ENCODE measurements around the gene NDST4. TPM values are rescaled to one million over a fixed set of nuclear protein-coding genes. Genes with fewer than 3 reads are reported as not detected.

The NDST4 gene
- total RNA-seq, 3 donors from 2014 or later (not counting 1 experiment from before 2014, with no cell fraction given), result not detected

DNA sequence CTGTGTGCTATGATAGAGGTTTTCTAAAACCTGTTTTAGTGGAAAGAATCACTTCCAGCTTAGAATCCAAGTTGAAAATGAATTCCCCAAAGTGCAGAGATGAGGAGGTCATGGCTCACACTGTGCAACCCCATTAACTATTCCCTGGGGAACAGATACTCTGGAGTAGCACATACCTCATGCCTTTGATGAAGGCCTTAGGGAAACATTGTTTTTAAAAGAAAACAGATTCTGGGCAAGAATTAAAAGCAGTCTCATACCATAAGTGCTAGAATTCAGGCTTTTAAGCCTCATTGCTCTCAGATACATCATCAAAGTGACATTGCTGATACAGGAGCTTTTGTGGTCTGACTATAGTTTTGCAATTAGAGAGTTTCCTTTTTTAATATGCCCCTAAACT lies 115.1 kb downstream of the NDST4 start:
- H3K4me1 Mint-ChIP-seq, result no peaks in the 10 kb centered on the region
- no peaks in the 10 kb centered on the region for H3K27me3 ChIP-seq (ENCODE audit: control insufficient read depth, insufficient read depth, low read length)
- intact Hi-C loops (cut with micrococcal nuclease), result no loop called here

DNA sequence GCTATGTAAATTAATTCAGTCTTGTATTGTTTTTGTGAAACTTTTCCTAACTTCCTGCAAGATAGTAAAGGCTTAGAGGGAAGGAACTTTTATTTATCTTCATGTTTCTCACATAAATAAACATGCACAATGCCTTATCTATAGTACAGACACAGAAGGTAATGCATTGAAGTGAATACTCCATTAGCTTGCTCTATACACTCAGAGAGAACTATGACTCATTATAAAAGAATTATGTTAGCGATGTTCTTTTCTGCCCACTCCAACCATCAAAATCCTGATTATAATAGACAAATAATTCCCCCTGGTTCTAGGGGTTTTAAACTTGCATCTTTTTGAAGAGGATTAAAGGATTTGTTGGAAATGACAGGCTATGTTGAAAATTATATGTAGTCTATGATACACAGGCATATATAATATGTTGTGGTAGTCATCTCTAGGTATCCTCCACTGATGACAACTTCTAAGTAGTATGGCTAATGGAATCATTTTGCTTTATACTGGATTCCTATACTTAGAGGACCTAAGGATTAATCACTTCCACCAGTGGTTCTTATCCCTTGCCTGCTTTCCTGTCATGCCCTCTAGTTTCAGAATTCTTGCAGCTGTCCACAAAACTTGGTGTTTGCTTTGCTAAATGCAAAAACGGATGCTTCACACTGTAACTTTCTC lies 115.7 kb downstream of the NDST4 start:
- TF ChIP-seq, protein P1, sequence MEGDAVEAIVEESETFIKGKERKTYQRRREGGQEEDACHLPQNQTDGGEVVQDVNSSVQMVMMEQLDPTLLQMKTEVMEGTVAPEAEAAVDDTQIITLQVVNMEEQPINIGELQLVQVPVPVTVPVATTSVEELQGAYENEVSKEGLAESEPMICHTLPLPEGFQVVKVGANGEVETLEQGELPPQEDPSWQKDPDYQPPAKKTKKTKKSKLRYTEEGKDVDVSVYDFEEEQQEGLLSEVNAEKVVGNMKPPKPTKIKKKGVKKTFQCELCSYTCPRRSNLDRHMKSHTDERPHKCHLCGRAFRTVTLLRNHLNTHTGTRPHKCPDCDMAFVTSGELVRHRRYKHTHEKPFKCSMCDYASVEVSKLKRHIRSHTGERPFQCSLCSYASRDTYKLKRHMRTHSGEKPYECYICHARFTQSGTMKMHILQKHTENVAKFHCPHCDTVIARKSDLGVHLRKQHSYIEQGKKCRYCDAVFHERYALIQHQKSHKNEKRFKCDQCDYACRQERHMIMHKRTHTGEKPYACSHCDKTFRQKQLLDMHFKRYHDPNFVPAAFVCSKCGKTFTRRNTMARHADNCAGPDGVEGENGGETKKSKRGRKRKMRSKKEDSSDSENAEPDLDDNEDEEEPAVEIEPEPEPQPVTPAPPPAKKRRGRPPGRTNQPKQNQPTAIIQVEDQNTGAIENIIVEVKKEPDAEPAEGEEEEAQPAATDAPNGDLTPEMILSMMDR (IDR thresholded peaks at IDR 0.05), result no peak
- Histone ChIP-seq H3K27ac (ENCODE audit: low read length) (no peak overlapping the region), H3K36me3 (ENCODE audit: control insufficient read depth, insufficient read depth, low read length) (no peaks in the 10 kb centered on the region), H3K4me1 (ENCODE audit: control insufficient read depth, insufficient read depth, low read length) (no peaks in the 10 kb centered on the region), H3K4me3 (ENCODE audit: low read length) (no peak overlapping the region), H3K9me3 (ENCODE audit: control insufficient read depth, insufficient read depth, low read length) (no peaks in the 10 kb centered on the region), H3K27me3 (ENCODE audit: control insufficient read depth, insufficient read depth, low read length) (no peaks in the 10 kb centered on the region)
- Mint-ChIP-seq H3K27me3 (ENCODE audit: low read depth in 2 of 2) (no peaks in the 10 kb centered on the region), H3K4me3 (no peak overlapping the region), H3K27ac (no peak overlapping the region), H3K9me3 (peaks cover 0 to 2% of the 10 kb centered on the region in 2 donors), H3K4me1 (no peaks in the 10 kb centered on the region), H3K36me3 (no peaks in the 10 kb centered on the region)
- 44% methylated on average over 1 of the region's 2 CpGs for WGBS (ENCODE audit: insufficient coverage)
- intact Hi-C loops (cut with micrococcal nuclease), result no loop called here
- DNase-seq, result no peak
- ATAC-seq, result no peak

More for the DNA sequence above, 115.1 kb downstream of the NDST4 start:
- DNase-seq (no peak), ATAC-seq (no peak)
- H3K9me3 ChIP-seq (ENCODE audit: control insufficient read depth, insufficient read depth, low read length), result no peaks in the 10 kb centered on the region
- Mint-ChIP-seq H3K27me3 (ENCODE audit: low read depth in 2 of 2) (no peaks in the 10 kb centered on the region), H3K27ac (no peak overlapping the region), H3K9me3 (peaks cover 0 to 2% of the 10 kb centered on the region in 2 donors), H3K4me3 (no peak overlapping the region), H3K36me3 (no peaks in the 10 kb centered on the region)
- H3K4me3 ChIP-seq (ENCODE audit: low read length), result no peak overlapping the region
- H3K27ac ChIP-seq (ENCODE audit: low read length), result no peak overlapping the region
- TF ChIP-seq, protein P1 (IDR thresholded peaks at IDR 0.05), result no peak
- H3K4me1 ChIP-seq (ENCODE audit: control insufficient read depth, insufficient read depth, low read length), result no peaks in the 10 kb centered on the region
- H3K36me3 ChIP-seq (ENCODE audit: control insufficient read depth, insufficient read depth, low read length), result no peaks in the 10 kb centered on the region

DNA sequence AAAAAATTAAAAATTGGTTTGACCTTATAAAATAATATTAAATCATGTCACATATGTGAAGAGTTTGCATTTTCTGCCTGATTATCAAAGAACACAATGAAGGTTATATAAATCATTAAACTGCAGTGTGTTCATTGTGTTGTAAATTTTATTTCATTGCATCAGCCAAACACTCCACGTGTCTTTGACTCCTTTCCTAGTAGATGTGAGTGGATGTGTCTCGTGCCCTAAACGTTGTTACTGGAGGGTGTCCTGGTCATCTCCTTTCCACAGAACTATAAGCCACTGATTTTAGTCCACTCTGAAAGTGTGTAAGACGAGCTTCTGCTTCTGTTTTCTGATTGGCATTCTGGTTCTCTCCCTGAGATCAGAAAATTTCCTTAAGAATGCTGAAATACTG lies 127.3 kb downstream of the NDST4 start:
- intact Hi-C loops (cut with micrococcal nuclease), result no loop called here
- Mint-ChIP-seq H3K36me3 (peaks cover 6% of the 10 kb centered on the region), H3K27ac (no peak overlapping the region), H3K4me1 (no peaks in the 10 kb centered on the region), H3K9me3 (peaks cover 7 to 18% of the 10 kb centered on the region in 2 donors), H3K27me3 (ENCODE audit: low read depth in 2 of 2) (no peaks in the 10 kb centered on the region), H3K4me3 (no peak overlapping the region)
- TF ChIP-seq, protein P1 (IDR thresholded peaks at IDR 0.05), result no peak
- WGBS (ENCODE audit: insufficient coverage), result 72% methylated on average over 4 of the region's 4 CpGs
- no peak overlapping the region for H3K27ac ChIP-seq (ENCODE audit: low read length)
- no peaks in the 10 kb centered on the region for H3K27me3 ChIP-seq (ENCODE audit: control insufficient read depth, insufficient read depth, low read length)
- H3K4me3 ChIP-seq (ENCODE audit: low read length), result no peak overlapping the region
- ATAC-seq, result no peak
- no peaks in the 10 kb centered on the region for H3K4me1 ChIP-seq (ENCODE audit: control insufficient read depth, insufficient read depth, low read length)
- DNase-seq, result no peak
- no peaks in the 10 kb centered on the region for H3K9me3 ChIP-seq (ENCODE audit: control insufficient read depth, insufficient read depth, low read length)
- no peaks in the 10 kb centered on the region for H3K36me3 ChIP-seq (ENCODE audit: control insufficient read depth, insufficient read depth, low read length)

Data from natural killer cell (primary cell).